Muscle of leg (tissue), 11 donors: ENCODE results near the gene SAMD4A. TPM values are rescaled to one million over a fixed set of nuclear protein-coding genes. Genes with fewer than 3 reads are reported as not detected.

Experiments
- DNase-seq: peaks from one replicate; pipeline ENCODE4 v3.0.0; 2013
- H3K27ac ChIP-seq: one replicate; pipeline ENCODE4 v1.5.1; 2013; ENCODE audit warnings: mild to moderate bottlenecking, low read length, control low read depth
- H3K27me3 ChIP-seq: one replicate; pipeline ENCODE4 v1.6.1; 2013; ENCODE audit warnings: low read length; ENCODE audit not compliant: control insufficient read depth, insufficient read depth
- H3K36me3 ChIP-seq: one replicate; pipeline ENCODE4 v1.6.1; 2013; ENCODE audit warnings: low read length; ENCODE audit not compliant: control insufficient read depth, insufficient read depth
- H3K4me1 ChIP-seq: one replicate; pipeline ENCODE4 v1.6.1; 2013; ENCODE audit warnings: low read length; ENCODE audit not compliant: control insufficient read depth, insufficient read depth
- H3K4me3 ChIP-seq: one replicate; pipeline ENCODE4 v1.5.1; 2013; ENCODE audit warnings: low read length, control low read depth
- H3K9me3 ChIP-seq: replicated peaks from 2 replicates; pipeline ENCODE4 v1.6.1; 2013; ENCODE audit warnings: low read depth, low read length; ENCODE audit not compliant: control insufficient read depth
- WGBS: methylation state at CpG from one replicate; pipeline ENCODE4 v1.1.5; 2013; ENCODE audit warnings: missing lambda C conversion rate; ENCODE audit not compliant: insufficient coverage; 5-methylcytosine and 5-hydroxymethylcytosine counted together
- polyA plus RNA-seq, 8 donors: library from polyadenylated mRNA; unstranded; fragments of 120-200 nt; gene quantifications; one replicate each; pipeline versions ENCODE4 v1.2.1 to v1.2.3, GENCODE V29; 2013; ENCODE audit warnings: inconsistent platforms in 1 of 8, low replicate concordance in 1 of 8; ENCODE audit not compliant: insufficient read length in 8 of 8, insufficient read depth in 1 of 8
- total RNA-seq: library from RNA; stranded (reverse); fragments of 120-200 nt; gene quantifications from one replicate; pipeline ENCODE4 v1.2.4, GENCODE V29; 2013

SAMD4A gene
- total and polyA plus RNA-seq, 9 donors: 39.5 to 74.1 (median 52.8) TPM

- peaks cover 4% of the 10 kb centered on the region for H3K36me3 ChIP-seq
- peak; percentile 88 for DNase-seq
- no peaks in the 10 kb centered on the region for H3K27me3 ChIP-seq
- no peaks in the 10 kb centered on the region for H3K9me3 ChIP-seq
- H3K4me3 ChIP-seq: peak overlapping the region; percentile 91
- H3K27ac ChIP-seq: peak overlapping the region; percentile 91
- under 1% methylated on average over 62 of the region's 69 CpGs for WGBS
- peaks cover 25% of the 10 kb centered on the region for H3K4me1 ChIP-seq
Measured at GRCh38 chr14:54564868-54565784, 1.8 kb upstream of the SAMD4A start.

DNA sequence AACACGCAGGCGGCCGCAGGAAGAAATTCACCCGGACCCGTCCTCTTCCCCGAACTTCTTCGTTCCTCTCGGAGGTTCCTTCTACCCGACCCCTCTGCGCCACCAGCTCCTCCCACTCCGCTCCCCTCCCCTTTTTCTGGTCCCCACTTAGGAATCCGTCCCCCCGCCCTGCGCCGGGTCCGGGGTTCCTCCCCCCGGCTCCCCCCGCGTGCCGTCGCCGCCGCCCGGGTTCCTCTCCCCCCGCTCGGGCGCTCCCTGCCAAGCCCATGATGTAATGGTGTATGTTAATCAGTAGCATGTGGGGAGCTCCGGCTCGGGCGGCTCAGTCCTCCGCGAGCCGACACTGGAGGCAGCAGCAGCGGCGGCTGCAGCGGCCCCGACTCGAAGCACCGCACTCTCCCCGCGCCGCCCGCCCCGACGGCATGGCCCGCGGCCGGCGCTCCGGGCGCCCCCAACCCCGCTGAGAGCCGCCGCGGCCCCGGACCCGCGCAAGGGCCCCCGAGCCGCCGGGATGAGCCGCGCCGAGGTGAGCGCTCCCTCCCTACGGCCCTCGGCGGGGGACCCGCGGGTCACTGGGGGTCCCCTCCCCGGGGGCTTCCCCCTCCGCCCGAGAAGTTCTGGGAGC, 1.0 kb upstream of the SAMD4A start:
- Histone ChIP-seq H3K4me3 (peak overlapping the region; percentile 91), H3K27ac (peak overlapping the region; percentile 91), H3K9me3 (no peaks in the 10 kb centered on the region), H3K27me3 (no peaks in the 10 kb centered on the region), H3K4me1 (peaks cover 28% of the 10 kb centered on the region), H3K36me3 (peaks cover 7% of the 10 kb centered on the region)
- DNase-seq: peak; percentile 98
- WGBS: under 1% methylated on average over 63 of the region's 73 CpGs

- DNase-seq: peak; percentile 66
- Histone ChIP-seq H3K4me3 (peak overlapping the region; percentile 91), H3K4me1 (peaks cover 28% of the 10 kb centered on the region), H3K9me3 (peaks cover 2% of the 10 kb centered on the region), H3K27me3 (no peaks in the 10 kb centered on the region), H3K27ac (peak overlapping the region; percentile 91), H3K36me3 (peaks cover 15% of the 10 kb centered on the region)
- 0% methylated on average over 13 of the region's 31 CpGs for WGBS
Measured at GRCh38 chr14:54567224-54567638, 303 bp downstream of the SAMD4A start.

GRCh38 chr14:54567639-54568561, 972 bp downstream of the SAMD4A start:
- Histone ChIP-seq H3K9me3 (peaks cover 8% of the 10 kb centered on the region), H3K36me3 (peaks cover 17% of the 10 kb centered on the region), H3K27ac (peak overlapping the region; percentile 91), H3K4me3 (peak overlapping the region; percentile 91), H3K27me3 (no peaks in the 10 kb centered on the region), H3K4me1 (peaks cover 28% of the 10 kb centered on the region)
- WGBS: under 1% methylated on average over 50 of the region's 70 CpGs
- peak; percentile 81 for DNase-seq

- H3K27me3 ChIP-seq: no peaks in the 10 kb centered on the region
- 15% methylated on average over 5 of the region's 13 CpGs for WGBS
Measured at GRCh38 chr14:54568821-54569595, 2.1 kb downstream of the SAMD4A start.

GRCh38 chr14:54570047-54570446, 3.1 kb downstream of the SAMD4A start:
- peak overlapping the region; percentile 25 for H3K27ac ChIP-seq
- peaks cover 22% of the 10 kb centered on the region for H3K36me3 ChIP-seq
- no peaks in the 10 kb centered on the region for H3K27me3 ChIP-seq
- DNase-seq: peak; percentile 18
- H3K4me1 ChIP-seq: peaks cover 21% of the 10 kb centered on the region
- H3K4me3 ChIP-seq: no peak overlapping the region
- WGBS: 54% methylated on average over 4 of the region's 5 CpGs
- peaks cover 8% of the 10 kb centered on the region for H3K9me3 ChIP-seq

More at GRCh38 chr14:54568821-54569595, 2.1 kb downstream of the SAMD4A start:
- H3K9me3 ChIP-seq: peaks cover 8% of the 10 kb centered on the region
- H3K27ac ChIP-seq: peak overlapping the region; percentile 91
- peak overlapping the region; percentile 91 for H3K4me3 ChIP-seq
- DNase-seq: peak; percentile 80
- peaks cover 28% of the 10 kb centered on the region for H3K4me1 ChIP-seq
- H3K36me3 ChIP-seq: peaks cover 22% of the 10 kb centered on the region

GRCh38 chr14:54570631-54571415, 3.9 kb downstream of the SAMD4A start:
- Histone ChIP-seq H3K27ac (peak overlapping the region; percentile 25), H3K9me3 (peaks cover 8% of the 10 kb centered on the region), H3K27me3 (no peaks in the 10 kb centered on the region), H3K4me3 (no peak overlapping the region), H3K4me1 (peaks cover 22% of the 10 kb centered on the region), H3K36me3 (peaks cover 22% of the 10 kb centered on the region)
- peak; percentile 34 for DNase-seq
- no CpG with 5 or more reads among the region's 5 CpGs for WGBS

GRCh38 chr14:54572316-54572715, 5.4 kb downstream of the SAMD4A start:
- no peak overlapping the region for H3K27ac ChIP-seq
- WGBS: 83% methylated on average over 1 of the region's 2 CpGs

More at GRCh38 chr14:54572316-54572715, 5.4 kb downstream of the SAMD4A start:
- DNase-seq: peak; percentile 33
- Histone ChIP-seq H3K27me3 (no peaks in the 10 kb centered on the region), H3K4me3 (no peak overlapping the region), H3K4me1 (peaks cover 32% of the 10 kb centered on the region), H3K9me3 (peaks cover 8% of the 10 kb centered on the region), H3K36me3 (peaks cover 31% of the 10 kb centered on the region)
